WTC11 (cell line): Measurements from ENCODE around the gene ZC3H12C. TPM values are rescaled to one million over a fixed set of nuclear protein-coding genes. Genes with fewer than 3 reads are reported as not detected.

Source experiments
- ATAC-seq: fragments of 200-7000 bp; cut with Tn5 transposase; 2 replicates; pipeline ENCODE4 v1.10.0; 2021; ENCODE audit warnings: mild to moderate bottlenecking, moderate library complexity
- CTCF ChIA-PET: fragments of 300-600 bp; sonication (Branson Sonifier 250); formaldehyde crosslinking; loops from one replicate; lab custom pipeline; 2021; ENCODE audit warnings: antibody characterized with exemption; lab: Charles Lee
- POLR2A ChIA-PET: fragments of 350-600 bp; sonication (Branson Sonifier 250); formaldehyde crosslinking; loops from one replicate; lab custom pipeline; 2021; ENCODE audit warnings: antibody characterized with exemption; lab: Charles Lee
- DNase-seq: peaks from one replicate; pipeline ENCODE4 v3.0.0; 2021; ENCODE audit warnings: low spot score
- H3K27ac Mint-ChIP-seq: 2 replicates; pipeline ENCODE4 v1.8.0; 2021; ENCODE audit warnings: mixed read lengths
- H3K27me3 Mint-ChIP-seq: 2 replicates; pipeline ENCODE4 v1.8.0; 2021; ENCODE audit warnings: low read depth, mild to moderate bottlenecking, moderate library complexity, mixed read lengths
- H3K36me3 Mint-ChIP-seq: 2 replicates; pipeline ENCODE4 v1.8.0; 2021; ENCODE audit warnings: mixed read lengths
- H3K4me1 Mint-ChIP-seq: 2 replicates; pipeline ENCODE4 v1.8.0; 2022; ENCODE audit warnings: mixed read lengths
- H3K4me3 Mint-ChIP-seq: 2 replicates; pipeline ENCODE4 v1.8.0; 2021; ENCODE audit warnings: mild to moderate bottlenecking, moderate library complexity, mixed read lengths
- H3K9me3 Mint-ChIP-seq: 2 replicates; pipeline ENCODE4 v1.8.0; 2021; ENCODE audit warnings: mixed read lengths
- FOXP1 ChIP-seq: sonication (generic); formaldehyde crosslinking; IDR thresholded peaks from 2 replicates; pipeline ENCODE4 v1.8.0; 2022; ENCODE audit warnings: missing genetic modification reagents, mild to moderate bottlenecking, moderate library complexity, borderline replicate concordance
- NFATC4 ChIP-seq: fragments of 250-450 bp; sonication (Bioruptor Pico); IDR thresholded peaks from 2 replicates; pipeline ENCODE4 v1.9.0; 2021; ENCODE audit warnings: mild to moderate bottlenecking
- NFYB ChIP-seq: sonication (generic); formaldehyde crosslinking; conservative IDR thresholded peaks from 2 replicates; pipeline ENCODE4 v1.8.0; 2022; ENCODE audit warnings: low read depth, missing genetic modification reagents
- RELA ChIP-seq: sonication (generic); formaldehyde crosslinking; IDR thresholded peaks from 2 replicates; pipeline ENCODE4 v1.8.1; 2022; ENCODE audit warnings: missing genetic modification reagents, mild to moderate bottlenecking, borderline replicate concordance
- RORB ChIP-seq: fragments of 250-450 bp; sonication (Bioruptor Pico); IDR thresholded peaks from 2 replicates; pipeline ENCODE4 v1.9.0; 2021; ENCODE audit warnings: mild to moderate bottlenecking
- SMAD3 ChIP-seq: sonication (generic); formaldehyde crosslinking; IDR thresholded peaks from 2 replicates; pipeline ENCODE4 v1.8.0; 2022; ENCODE audit warnings: missing genetic modification reagents, mild to moderate bottlenecking, borderline replicate concordance
- TEAD4 ChIP-seq: sonication (generic); formaldehyde crosslinking; IDR thresholded peaks from 2 replicates; pipeline ENCODE4 v1.8.0; 2022; ENCODE audit warnings: mild to moderate bottlenecking, missing genetic modification reagents
- TP53 ChIP-seq: sonication (generic); formaldehyde crosslinking; IDR thresholded peaks from 2 replicates; pipeline ENCODE4 v1.8.1; 2023; ENCODE audit warnings: mild to moderate bottlenecking, missing genetic modification reagents
- ZNF263 ChIP-seq: sonication (generic); formaldehyde crosslinking; IDR thresholded peaks from 2 replicates; pipeline ENCODE4 v1.8.1; 2022; ENCODE audit warnings: low read depth, mild to moderate bottlenecking, moderate library complexity, missing genetic modification reagents
- ZNF423 ChIP-seq: fragments of 250-450 bp; sonication (Bioruptor Pico); IDR thresholded peaks from 2 replicates; pipeline ENCODE4 v2.1.2; 2022; ENCODE audit warnings: mild to moderate bottlenecking, moderate library complexity
- ZNF671 ChIP-seq: fragments of 250-450 bp; sonication (Bioruptor Pico); IDR thresholded peaks from 2 replicates; pipeline ENCODE4 v1.8.0; 2021; ENCODE audit warnings: mild to moderate bottlenecking
- total RNA-seq: library from RNA; stranded (reverse); gene quantifications from 3 replicates; pipeline ENCODE4 v1.2.3, GENCODE V29; 2021
- TF ChIP-seq, protein P1 (sequence below): sonication (generic); formaldehyde crosslinking; IDR thresholded peaks from 2 replicates; pipeline ENCODE4 v1.8.0; 2022; ENCODE audit warnings: missing genetic modification reagents
- TF ChIP-seq, protein P2 (sequence below): fragments of 250-450 bp; sonication (Bioruptor Pico); IDR thresholded peaks from 2 replicates; pipeline ENCODE4 v2.1.2; 2022; ENCODE audit warnings: mild to moderate bottlenecking, moderate library complexity
- TF ChIP-seq, protein P3 (sequence below): sonication (generic); formaldehyde crosslinking; IDR thresholded peaks from 2 replicates; pipeline ENCODE4 v1.8.0; 2022; ENCODE audit warnings: mild to moderate bottlenecking, missing genetic modification reagents
- TF ChIP-seq, protein P4 (sequence below): sonication (generic); formaldehyde crosslinking; IDR thresholded peaks from 2 replicates; pipeline ENCODE4 v1.8.1; 2023; ENCODE audit warnings: mild to moderate bottlenecking, moderate library complexity, missing genetic modification reagents
- TF ChIP-seq, protein P5 (sequence below): sonication (generic); formaldehyde crosslinking; IDR thresholded peaks from 2 replicates; pipeline ENCODE4 v1.8.1; 2023; ENCODE audit warnings: mild to moderate bottlenecking, missing genetic modification reagents, moderate library complexity
- TF ChIP-seq, protein P6 (sequence below): sonication (generic); formaldehyde crosslinking; IDR thresholded peaks from 2 replicates; pipeline ENCODE4 v1.8.1; 2022; ENCODE audit warnings: missing genetic modification reagents, borderline replicate concordance
- TF ChIP-seq, protein P7 (sequence below): sonication (generic); formaldehyde crosslinking; conservative IDR thresholded peaks from 2 replicates; pipeline ENCODE4 v1.8.1; 2023; ENCODE audit warnings: mild to moderate bottlenecking, low read depth, missing genetic modification reagents, moderate library complexity

ZC3H12C gene
- total RNA-seq, 1 experiment from 2014 or later = 2.4 TPM

DNA sequence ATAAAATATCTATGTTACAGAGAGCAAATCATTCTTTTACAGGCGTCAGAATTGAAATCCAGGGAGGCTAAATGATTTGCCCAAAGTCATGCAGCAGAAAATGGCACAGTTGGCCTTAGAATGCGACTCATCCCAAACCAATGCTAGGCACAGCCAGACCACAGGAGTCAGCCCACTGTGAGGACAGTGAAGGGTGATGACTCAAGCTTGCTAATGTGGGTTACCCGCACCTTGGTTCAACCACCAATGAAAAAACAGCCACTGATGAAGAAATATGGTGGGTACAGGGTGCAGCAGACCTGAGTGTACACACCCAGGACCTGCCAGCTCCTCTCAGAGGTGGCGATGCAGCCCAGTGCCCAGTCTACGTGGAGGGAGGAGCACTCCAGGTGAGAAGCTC is 89.7 kb downstream of the ZC3H12C start:
- H3K27me3 Mint-ChIP-seq = peaks cover 8% of the 10 kb centered on the region; the same call in 1 of the 2 replicates
- no peak overlapping the region for H3K27ac Mint-ChIP-seq
- H3K36me3 Mint-ChIP-seq = no peaks in the 10 kb centered on the region
- ChIA-PET CTCF (no interaction called here), POLR2A (no interaction called here)
- DNase-seq (no peak), ATAC-seq (no peak)
- no peaks in the 10 kb centered on the region for H3K9me3 Mint-ChIP-seq
- H3K4me3 Mint-ChIP-seq = no peak overlapping the region
- H3K4me1 Mint-ChIP-seq = peaks cover 27% of the 10 kb centered on the region
- TF ChIP-seq TEAD4 (CRISPR knock-in tag) = no peak
- TF ChIP-seq NFYB (CRISPR knock-in tag) = no peak
- TF ChIP-seq, protein P1, sequence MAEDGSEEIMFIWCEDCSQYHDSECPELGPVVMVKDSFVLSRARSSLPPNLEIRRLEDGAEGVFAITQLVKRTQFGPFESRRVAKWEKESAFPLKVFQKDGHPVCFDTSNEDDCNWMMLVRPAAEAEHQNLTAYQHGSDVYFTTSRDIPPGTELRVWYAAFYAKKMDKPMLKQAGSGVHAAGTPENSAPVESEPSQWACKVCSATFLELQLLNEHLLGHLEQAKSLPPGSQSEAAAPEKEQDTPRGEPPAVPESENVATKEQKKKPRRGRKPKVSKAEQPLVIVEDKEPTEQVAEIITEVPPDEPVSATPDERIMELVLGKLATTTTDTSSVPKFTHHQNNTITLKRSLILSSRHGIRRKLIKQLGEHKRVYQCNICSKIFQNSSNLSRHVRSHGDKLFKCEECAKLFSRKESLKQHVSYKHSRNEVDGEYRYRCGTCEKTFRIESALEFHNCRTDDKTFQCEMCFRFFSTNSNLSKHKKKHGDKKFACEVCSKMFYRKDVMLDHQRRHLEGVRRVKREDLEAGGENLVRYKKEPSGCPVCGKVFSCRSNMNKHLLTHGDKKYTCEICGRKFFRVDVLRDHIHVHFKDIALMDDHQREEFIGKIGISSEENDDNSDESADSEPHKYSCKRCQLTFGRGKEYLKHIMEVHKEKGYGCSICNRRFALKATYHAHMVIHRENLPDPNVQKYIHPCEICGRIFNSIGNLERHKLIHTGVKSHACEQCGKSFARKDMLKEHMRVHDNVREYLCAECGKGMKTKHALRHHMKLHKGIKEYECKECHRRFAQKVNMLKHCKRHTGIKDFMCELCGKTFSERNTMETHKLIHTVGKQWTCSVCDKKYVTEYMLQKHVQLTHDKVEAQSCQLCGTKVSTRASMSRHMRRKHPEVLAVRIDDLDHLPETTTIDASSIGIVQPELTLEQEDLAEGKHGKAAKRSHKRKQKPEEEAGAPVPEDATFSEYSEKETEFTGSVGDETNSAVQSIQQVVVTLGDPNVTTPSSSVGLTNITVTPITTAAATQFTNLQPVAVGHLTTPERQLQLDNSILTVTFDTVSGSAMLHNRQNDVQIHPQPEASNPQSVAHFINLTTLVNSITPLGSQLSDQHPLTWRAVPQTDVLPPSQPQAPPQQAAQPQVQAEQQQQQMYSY = no peak
- no peak for TF ChIP-seq ZNF671 (CRISPR knock-in tag)
- TF ChIP-seq RELA (CRISPR knock-in tag) = no peak
- TF ChIP-seq, protein P2, sequence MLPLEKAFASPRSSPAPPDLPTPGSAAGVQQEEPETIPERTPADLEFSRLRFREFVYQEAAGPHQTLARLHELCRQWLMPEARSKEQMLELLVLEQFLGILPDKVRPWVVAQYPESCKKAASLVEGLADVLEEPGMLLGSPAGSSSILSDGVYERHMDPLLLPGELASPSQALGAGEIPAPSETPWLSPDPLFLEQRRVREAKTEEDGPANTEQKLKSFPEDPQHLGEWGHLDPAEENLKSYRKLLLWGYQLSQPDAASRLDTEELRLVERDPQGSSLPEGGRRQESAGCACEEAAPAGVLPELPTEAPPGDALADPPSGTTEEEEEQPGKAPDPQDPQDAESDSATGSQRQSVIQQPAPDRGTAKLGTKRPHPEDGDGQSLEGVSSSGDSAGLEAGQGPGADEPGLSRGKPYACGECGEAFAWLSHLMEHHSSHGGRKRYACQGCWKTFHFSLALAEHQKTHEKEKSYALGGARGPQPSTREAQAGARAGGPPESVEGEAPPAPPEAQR = no peak
- TF ChIP-seq, protein P3, sequence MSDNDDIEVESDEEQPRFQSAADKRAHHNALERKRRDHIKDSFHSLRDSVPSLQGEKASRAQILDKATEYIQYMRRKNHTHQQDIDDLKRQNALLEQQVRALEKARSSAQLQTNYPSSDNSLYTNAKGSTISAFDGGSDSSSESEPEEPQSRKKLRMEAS = no peak
- no peak for TF ChIP-seq NFATC4 (CRISPR knock-in tag)
- TF ChIP-seq FOXP1 (CRISPR knock-in tag) = no peak
- TF ChIP-seq SMAD3 (CRISPR knock-in tag) = no peak
- no peak for TF ChIP-seq RORB
- TF ChIP-seq, protein P4, sequence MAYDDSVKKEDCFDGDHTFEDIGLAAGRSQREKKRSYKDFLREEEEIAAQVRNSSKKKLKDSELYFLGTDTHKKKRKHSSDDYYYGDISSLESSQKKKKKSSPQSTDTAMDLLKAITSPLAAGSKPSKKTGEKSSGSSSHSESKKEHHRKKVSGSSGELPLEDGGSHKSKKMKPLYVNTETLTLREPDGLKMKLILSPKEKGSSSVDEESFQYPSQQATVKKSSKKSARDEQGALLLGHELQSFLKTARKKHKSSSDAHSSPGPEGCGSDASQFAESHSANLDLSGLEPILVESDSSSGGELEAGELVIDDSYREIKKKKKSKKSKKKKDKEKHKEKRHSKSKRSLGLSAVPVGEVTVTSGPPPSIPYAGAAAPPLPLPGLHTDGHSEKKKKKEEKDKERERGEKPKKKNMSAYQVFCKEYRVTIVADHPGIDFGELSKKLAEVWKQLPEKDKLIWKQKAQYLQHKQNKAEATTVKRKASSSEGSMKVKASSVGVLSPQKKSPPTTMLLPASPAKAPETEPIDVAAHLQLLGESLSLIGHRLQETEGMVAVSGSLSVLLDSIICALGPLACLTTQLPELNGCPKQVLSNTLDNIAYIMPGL (CRISPR knock-in tag) = no peak
- no peak for TF ChIP-seq ZNF263 (CRISPR knock-in tag)
- TF ChIP-seq, protein P5, sequence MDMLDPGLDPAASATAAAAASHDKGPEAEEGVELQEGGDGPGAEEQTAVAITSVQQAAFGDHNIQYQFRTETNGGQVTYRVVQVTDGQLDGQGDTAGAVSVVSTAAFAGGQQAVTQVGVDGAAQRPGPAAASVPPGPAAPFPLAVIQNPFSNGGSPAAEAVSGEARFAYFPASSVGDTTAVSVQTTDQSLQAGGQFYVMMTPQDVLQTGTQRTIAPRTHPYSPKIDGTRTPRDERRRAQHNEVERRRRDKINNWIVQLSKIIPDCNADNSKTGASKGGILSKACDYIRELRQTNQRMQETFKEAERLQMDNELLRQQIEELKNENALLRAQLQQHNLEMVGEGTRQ = no peak
- TF ChIP-seq, protein P6, sequence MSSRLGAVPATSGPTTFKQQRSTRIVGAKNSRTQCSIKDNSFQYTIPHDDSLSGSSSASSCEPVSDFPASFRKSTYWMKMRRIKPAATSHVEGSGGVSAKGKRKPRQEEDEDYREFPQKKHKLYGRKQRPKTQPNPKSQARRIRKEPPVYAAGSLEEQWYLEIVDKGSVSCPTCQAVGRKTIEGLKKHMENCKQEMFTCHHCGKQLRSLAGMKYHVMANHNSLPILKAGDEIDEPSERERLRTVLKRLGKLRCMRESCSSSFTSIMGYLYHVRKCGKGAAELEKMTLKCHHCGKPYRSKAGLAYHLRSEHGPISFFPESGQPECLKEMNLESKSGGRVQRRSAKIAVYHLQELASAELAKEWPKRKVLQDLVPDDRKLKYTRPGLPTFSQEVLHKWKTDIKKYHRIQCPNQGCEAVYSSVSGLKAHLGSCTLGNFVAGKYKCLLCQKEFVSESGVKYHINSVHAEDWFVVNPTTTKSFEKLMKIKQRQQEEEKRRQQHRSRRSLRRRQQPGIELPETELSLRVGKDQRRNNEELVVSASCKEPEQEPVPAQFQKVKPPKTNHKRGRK (CRISPR knock-in tag) = no peak
- no peak for TF ChIP-seq TP53
- TF ChIP-seq, protein P7, sequence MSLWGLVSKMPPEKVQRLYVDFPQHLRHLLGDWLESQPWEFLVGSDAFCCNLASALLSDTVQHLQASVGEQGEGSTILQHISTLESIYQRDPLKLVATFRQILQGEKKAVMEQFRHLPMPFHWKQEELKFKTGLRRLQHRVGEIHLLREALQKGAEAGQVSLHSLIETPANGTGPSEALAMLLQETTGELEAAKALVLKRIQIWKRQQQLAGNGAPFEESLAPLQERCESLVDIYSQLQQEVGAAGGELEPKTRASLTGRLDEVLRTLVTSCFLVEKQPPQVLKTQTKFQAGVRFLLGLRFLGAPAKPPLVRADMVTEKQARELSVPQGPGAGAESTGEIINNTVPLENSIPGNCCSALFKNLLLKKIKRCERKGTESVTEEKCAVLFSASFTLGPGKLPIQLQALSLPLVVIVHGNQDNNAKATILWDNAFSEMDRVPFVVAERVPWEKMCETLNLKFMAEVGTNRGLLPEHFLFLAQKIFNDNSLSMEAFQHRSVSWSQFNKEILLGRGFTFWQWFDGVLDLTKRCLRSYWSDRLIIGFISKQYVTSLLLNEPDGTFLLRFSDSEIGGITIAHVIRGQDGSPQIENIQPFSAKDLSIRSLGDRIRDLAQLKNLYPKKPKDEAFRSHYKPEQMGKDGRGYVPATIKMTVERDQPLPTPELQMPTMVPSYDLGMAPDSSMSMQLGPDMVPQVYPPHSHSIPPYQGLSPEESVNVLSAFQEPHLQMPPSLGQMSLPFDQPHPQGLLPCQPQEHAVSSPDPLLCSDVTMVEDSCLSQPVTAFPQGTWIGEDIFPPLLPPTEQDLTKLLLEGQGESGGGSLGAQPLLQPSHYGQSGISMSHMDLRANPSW (CRISPR knock-in tag) = no peak
- TF ChIP-seq ZNF423 (CRISPR knock-in tag) = no peak
